Measurements from ENCODE around the gene GPBP1.
"Not testable (repeated sequence)": the region's sequence is repeated elsewhere in the genome, so short reads cannot be mapped to it uniquely, and the experiment has no call there.

GPBP1 gene

DNA sequence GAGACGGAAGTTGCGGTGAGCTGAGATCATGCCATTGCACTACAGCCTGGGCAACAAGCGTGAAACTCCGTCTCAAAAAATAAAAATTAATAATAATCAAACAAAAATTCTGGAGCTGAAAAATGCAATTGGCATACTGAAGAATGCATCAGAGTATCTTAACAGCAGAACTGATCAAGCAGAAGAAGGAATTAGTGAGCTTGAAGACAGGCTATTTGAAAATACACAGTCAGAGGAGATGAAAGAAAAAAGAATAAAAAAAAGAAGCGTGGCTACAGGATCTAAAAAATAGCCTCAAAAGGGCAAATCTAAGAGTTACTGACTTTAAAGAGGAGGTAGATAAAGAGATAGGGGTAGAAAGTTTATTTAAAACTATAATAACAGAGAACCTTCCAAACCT is 111.2 kb downstream of the GPBP1 start:
- not testable (repeated sequence) for DNase-seq (ENCODE audit: low read depth)

DNA sequence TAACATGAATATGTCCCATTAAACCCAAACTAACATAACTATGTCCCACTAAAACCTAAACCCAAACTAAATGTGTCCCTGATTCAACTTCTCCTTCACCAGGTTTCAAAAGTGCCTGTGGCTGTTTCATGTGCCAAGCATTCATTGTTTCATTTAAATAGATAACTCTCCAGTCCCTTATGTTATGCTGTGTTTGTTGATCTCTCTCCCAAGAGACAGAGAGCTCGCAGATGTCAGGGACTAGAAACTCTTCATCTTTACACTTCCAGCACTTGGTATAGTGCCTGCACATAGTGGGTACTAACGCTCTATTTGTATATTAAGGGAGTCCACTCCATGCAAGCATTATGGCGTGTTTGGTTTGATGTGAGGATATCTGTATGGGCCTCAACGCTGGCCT is 118.0 kb downstream of the GPBP1 start:
- no peak for DNase-seq (ENCODE audit: low read depth)

DNA sequence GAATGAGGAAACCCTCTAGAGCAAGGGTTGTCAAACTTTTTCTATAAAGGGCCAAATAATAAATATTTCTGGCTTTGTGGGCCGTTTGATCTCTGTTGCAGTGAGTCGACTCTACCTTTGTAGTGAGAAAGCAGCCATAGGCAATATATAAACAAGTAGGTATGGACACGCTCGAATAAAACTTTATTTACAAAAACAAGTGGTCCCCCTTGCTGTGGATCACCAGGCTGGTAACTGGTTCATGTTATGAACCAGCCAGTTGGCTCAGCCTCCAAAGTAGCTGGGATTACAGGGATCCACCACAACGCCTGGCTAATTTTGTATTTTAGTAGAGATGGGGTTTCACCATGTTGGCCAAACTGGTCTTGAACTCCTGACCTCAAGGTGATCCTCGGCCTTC is 118.5 kb downstream of the GPBP1 start:
- DNase-seq (ENCODE audit: low read depth): no peak

DNA sequence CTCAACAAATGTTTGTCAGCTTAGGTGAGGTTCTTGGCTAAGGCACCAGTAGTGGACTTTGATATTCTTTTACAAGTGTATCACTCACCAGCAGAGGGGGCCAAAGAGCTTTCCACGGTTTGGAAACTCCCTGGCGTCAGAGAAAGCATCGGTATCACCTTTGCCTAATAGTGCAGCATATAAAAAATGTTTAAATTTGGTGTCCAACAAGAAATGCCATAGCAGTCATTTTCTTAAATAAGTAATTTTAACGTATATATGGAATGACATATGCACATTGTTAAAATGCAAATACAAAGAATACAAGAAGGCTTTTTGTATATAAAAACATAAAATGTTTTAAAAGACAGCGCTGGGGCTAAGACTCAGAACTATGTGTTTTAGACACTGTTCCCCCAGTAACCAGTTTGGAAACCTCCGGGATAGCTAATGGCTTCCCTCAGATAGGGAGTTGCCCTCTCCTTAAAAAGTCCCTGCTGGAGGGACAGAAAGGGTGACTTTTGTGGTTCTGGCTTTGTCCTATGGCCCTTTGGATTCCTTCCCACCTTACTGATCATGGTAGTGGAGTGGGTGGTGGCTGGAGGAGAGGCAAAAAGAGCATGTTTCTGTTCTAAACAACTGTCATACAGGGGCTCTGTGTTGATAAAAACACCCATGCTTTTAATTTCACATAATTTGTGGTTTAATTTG is 124.6 kb downstream of the GPBP1 start:
- DNase-seq (ENCODE audit: low read depth): peak; percentile 59

DNA sequence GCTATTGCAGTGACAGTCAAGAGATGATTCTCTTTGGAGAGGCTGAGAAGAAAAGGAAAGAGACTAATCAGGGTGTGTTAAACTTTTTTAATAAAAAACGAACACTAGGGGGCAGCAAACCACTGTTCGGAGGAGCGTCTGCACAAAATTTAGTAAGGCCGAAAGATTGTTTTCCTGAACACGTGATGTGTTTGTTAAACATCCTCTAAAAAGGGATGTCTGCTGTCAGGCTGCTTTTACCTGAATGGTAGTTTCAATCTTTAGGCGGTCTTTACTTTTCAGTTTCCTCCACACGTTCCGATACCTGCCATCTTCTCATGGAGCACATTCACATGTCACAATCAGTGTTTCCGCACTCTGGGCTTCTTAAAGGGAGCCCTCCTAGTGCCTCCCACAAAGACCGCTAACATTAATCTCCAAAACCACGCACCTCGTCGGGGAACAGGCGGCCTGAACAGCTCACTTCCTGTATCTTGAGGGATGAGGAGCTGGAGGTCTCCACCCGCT is 125.2 kb downstream of the GPBP1 start:
- peak; percentile 68 for DNase-seq (ENCODE audit: low read depth)

DNA sequence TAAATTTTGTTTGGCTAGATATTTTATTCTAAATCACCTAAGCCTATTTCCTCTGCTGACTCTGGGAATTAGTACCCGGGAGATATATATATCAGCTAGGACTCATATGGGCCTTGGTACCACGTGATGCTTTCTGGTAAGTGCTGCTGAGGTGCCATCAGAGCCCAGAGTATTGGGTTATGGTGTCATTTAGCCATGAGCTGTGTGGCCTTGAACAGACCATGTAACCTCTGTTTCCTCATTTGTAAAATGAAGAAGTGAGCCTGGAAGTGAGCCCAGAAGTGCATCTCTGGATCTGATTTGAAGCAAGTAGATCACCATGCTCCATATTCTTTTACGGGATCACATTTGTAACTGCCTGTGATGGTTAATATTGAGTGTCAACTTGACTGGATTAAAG is 126.1 kb downstream of the GPBP1 start:
- no peak for DNase-seq (ENCODE audit: low read depth)

DNA sequence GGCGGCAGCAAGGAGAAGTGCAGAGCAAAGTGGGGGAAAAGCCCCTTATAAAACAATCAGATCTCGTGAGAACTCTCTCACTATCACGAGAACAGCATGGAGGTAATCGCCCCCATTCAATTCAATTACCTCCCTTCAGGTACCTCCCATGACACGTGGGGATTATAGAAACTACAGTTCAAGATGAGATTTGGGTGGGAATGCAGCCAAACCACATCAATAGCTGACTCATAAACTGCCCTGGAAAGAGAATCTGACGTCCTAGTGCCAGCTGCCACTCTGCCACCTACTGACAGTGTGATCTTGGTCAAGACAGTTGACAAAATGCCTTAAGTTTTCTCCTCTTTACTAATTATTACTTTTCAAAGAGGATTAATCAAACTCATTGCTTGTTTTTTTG is 128.3 kb downstream of the GPBP1 start:
- no peak for DNase-seq (ENCODE audit: low read depth)

DNA sequence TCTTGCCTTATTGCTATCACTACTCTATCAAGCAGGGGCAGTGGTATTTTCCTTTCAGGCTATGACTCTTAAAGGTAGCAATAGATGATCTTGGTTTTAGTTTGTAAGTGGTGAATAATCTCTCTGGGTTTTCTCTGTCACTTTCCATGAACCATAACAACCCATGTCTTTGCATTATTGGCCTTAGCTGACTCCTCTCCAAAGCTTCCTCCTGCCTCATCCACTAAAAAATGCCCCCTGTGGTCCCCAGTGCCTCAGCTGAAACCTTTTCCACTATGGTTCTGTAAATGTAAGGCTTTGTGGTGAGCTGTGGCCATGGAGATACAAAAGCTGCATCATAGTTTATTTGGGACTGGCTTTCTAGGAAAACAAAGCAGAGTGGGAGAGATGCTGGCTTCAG is 128.8 kb downstream of the GPBP1 start:
- DNase-seq (ENCODE audit: low read depth): no peak

DNA sequence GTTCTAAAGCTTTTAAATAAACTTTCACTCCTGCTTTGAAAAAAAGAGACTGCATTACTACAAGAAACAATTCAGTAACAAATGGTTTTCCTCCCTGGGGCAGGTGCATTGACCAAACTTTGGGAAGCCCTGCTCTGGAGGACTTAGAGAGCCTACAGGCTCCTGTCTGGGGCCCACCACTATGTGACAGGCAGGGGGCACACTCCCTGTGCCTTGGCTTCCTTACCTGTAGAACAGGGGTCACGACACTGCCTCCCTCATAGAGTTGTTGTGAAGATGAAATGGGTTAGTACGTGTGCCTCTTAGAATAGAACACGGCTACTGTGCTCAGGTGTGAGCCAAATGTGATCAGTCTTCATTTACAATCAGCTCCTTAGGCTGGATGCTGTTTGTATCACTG is 130.1 kb downstream of the GPBP1 start:
- DNase-seq (ENCODE audit: low read depth): no peak

DNA sequence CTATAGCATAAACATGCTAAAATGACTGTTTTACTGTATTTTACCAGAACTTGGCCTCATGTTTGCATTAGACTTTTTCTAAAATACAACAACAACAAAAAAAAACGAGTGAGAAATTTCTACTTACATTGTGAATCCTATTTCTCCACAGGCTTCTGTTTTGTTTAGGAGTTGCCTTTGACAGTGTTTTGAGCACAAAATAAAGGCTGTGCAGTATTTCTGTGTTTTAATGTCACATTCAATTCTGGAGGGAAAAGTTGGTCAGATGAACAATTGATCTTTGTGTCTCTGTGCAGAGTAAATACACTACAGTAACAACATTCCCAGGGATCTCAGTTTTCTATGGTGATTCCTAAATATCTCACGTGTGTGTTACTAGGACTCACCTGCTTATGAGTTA is 131.1 kb downstream of the GPBP1 start:
- no peak for DNase-seq (ENCODE audit: low read depth)

DNA sequence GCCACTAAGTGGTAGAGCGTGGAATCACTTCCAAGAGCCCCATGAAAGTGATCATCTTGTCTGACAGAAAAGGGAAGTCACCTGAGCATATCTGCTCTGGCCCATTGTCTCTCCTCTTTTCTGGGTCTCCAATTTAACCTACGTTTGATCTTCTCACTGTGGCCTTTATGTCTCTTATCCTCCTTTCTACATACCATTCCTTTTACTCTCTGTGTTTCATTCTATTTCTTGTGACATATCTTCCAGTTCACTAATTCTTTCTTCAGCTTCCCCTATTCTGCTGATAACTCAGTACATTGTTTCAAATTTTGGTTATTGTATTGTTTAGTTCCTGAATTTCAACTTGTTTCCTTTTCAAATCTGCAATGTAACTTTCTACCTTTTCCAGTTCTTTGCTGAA is 132.5 kb downstream of the GPBP1 start:
- no peak for DNase-seq (ENCODE audit: low read depth)

DNA sequence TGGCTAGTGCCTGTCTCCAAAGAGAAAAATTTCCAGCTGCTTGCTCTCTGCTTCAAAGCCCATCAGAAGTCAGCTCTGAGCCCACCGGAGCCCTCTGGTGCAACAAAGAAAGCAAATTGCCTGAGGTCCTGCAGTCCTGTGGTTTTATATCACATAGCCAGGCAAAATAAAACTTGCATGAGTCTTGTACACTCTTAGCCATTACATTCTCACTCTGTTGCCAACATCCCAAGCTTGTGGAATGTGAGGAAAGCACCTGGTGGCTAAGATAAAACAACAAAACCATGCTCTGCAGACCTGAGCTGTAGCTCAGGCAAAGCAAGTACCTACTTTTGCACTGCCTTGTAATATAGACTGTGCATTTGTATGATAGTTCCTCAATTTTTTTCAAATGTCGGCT is 133.7 kb downstream of the GPBP1 start:
- DNase-seq (ENCODE audit: low read depth): no peak

DNA sequence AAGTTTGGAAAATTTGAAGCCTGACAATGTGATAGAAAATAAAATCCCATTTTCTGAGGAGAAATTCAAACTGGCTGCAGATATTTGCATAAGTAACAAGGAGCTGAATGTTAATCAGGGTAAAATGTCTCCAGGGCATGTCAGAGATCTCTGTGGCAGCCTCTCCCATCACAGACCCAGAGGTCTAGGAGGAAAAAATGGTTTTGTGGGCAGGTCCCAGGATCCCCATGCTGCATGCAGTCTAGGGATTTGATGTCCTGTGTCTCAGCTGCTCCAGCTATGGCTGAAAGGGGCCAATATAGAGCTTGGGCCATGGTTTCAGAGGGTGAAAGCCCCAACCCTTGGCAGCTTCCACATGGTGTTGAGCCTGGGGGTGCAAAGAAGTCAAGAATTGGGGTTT is 135.2 kb downstream of the GPBP1 start:
- DNase-seq (ENCODE audit: low read depth): not testable (repeated sequence)

DNA sequence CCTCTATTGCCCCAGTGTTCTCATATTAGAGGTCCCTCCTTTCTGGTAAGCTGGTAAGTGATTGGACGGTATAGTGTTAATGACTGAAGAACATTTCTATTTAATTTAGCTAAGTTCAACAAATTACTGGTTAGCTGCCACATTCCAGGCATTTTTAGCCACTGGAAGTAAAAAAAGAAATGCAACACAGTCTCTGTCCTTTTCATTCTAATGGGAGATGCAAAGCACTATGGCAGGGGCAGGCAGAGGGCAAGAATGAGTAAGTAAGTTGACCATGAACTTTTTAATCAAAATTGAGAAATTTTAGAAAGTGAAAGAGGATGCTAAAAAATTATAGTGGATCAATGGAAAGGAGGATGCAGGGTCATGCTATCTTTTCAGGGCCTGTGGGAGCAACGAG is 137.4 kb downstream of the GPBP1 start:
- no peak for DNase-seq (ENCODE audit: low read depth)

DNA sequence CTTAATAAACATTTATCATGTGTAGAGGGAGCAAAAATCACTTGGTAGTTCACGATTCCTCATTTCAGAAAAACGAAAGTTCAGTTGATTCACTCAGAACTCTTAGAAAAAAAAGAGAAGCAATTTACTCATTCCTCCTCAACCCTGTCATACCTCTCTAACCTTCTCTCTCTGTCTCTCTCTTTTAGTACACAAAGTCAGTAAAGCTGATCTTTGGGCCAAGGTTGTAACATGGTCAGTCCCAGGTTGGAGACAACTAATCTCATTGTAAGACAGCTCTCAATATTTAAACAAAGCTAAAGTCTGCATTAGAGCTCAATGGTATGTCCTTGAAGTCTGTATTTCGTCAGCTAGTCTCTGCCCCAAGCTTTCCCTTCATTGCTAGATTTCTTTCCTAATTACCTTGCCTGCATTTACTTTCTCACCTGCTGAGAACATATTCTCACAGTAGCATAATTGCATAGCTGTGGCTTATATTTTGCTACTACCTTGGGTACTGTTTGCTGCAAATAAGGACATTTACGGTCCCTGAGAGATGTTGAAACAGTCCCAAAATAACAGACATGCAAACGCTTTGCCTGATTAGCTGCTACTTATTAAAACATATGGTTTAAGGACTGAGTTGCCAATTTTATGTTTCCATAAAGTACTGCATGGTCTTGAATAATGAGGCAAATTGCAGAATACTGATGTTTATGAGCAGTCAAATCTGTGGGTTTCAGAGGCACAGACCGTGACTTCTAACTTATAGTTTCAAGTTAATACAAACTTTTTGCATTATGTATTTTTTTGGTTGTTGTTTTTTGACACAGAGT is 138.3 kb downstream of the GPBP1 start:
- no peak for DNase-seq (ENCODE audit: low read depth)

DNA sequence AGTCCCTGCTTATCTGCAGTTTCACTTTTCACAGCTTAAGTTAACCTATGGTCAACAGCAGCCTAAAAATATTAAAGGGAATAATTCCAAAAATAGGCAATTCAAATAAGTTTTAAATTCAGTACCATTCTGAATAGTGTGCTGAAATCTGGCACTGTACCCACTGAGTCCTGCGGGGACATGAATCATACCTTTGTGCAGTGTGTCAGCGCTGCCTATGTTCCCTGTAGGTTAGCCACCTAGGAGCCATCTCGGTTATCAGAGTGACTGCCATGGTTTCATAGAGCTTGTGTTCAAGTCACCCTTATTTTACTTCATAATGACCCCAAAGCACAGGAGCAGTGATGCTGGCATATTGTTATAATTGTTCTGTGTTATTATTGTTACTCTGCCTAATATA is 139.9 kb downstream of the GPBP1 start:
- no peak for DNase-seq (ENCODE audit: low read depth)

All from GM04504 (cell line).